HL-60 (cell line): Measurements from ENCODE around the gene GRID2.

ENCODE experiments used
- POLR2AphosphoS5 ChIP-seq: IDR thresholded peaks from 2 replicates; pipeline ENCODE4 v1.6.1; 2012; ENCODE audit warnings: low read depth
- TF ChIP-seq, protein P1 (sequence below): IDR thresholded peaks from one replicate; pipeline ENCODE4 v1.5.1; 2011; ENCODE audit warnings: low read length, control low read depth, inconsistent platforms; ENCODE audit not compliant: insufficient read depth

DNA sequence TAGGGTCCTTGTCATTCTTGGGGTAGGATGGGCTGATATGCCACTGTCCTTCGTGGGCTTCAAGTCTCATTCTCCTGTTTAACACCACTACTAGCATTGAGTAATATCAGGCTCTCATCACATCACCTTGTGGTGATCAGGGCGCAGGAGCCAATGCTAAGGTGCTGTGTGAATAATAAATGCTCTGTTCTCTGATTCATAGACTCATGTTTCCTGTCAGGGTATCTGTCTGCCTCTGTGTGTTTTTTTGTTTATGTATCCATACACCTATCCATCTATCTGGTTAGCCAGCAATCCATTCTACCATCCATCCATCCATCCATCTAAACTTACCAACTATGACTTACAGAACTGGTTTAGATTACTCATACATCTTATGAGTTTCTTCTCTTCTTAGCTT lies 999.7 kb downstream of the GRID2 start:
- TF ChIP-seq, protein P1, sequence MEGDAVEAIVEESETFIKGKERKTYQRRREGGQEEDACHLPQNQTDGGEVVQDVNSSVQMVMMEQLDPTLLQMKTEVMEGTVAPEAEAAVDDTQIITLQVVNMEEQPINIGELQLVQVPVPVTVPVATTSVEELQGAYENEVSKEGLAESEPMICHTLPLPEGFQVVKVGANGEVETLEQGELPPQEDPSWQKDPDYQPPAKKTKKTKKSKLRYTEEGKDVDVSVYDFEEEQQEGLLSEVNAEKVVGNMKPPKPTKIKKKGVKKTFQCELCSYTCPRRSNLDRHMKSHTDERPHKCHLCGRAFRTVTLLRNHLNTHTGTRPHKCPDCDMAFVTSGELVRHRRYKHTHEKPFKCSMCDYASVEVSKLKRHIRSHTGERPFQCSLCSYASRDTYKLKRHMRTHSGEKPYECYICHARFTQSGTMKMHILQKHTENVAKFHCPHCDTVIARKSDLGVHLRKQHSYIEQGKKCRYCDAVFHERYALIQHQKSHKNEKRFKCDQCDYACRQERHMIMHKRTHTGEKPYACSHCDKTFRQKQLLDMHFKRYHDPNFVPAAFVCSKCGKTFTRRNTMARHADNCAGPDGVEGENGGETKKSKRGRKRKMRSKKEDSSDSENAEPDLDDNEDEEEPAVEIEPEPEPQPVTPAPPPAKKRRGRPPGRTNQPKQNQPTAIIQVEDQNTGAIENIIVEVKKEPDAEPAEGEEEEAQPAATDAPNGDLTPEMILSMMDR = no peak
- TF ChIP-seq POLR2AphosphoS5 = no peak
